GM18498 (cell line): ENCODE data around the gene UBE4B.

Source experiments
- ATAC-seq: cut with Tn5 transposase; IDR thresholded peaks from one replicate; pipeline ENCODE4 v1.9.1; 2021; ENCODE audit warnings: mild to moderate bottlenecking, moderate library complexity; ENCODE audit not compliant: unreplicated experiment

UBE4B gene

DNA sequence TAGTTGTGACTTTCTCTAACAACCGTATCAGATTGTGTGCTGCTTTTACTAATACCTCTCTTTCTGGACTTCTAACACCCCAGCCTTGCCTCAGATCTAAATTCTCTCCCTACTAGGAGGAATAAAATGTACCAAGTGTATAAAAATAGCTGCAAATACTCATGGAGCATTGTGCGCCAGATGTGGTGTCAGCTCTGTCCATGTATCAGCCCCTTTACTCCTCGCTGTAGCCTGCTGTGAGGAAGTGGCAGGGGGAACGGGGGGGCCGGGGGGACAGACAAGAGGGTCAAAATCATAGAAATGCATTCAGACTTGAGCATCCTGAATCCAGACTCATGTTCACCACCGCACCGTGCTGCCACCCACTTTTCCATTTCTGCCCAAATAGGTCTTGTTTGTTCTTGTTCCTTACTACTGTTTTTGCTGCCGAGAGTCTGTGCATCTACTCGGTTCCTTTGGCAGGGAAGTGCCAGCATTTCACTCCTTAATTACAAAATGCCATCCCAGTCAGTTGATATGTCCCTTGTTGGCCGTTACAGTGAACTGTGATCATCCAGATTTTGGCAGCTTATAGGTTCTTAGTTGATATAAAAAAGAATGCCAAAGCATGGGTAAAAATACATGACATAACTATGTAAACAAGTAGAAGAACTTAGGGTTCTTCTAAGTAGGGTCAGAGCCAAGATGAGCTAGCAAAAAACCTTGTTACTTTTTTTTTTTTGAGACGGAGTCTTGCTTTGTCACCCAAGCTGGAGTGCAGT lies 76.4 kb downstream of the UBE4B start:
- no peak for ATAC-seq

DNA sequence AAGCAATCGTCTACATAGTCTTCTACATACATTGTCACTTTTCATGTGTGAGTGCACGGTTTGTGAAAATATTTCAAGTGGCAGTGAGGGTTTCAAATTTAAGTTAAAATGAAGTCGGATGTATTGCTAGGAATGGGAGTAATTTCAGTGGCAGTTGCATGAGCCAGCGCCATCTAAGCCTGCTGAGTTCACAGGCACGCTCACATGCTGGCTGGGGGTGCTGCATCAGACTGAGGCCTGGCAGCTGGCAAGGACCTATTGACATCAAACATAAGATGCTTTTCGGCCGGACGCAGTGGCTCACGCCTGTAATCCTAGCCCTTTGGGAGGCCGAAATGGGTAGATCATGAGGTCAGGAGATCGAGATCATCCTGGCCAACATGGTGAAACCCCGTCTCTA lies 80.7 kb downstream of the UBE4B start:
- ATAC-seq, result no peak

DNA sequence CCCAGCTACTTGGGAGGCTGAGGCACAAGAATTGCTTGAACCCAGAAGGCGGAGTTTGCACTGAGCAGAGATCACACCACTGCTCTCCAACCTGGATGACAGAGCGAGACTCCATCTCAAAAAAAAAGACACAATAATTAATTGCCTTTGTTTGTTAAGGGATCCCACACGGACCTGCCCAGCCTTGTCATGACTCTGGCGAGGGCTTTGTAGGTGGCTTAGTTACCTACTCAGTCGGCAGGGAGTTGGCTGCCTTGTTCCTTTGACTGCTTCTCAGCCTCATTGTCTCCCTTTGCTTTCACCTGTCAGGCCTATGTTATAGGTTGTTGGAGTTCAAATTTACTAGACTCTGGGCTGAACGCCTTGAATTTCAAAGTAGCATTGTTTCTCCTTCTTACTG lies 82.0 kb downstream of the UBE4B start:
- ATAC-seq, result no peak

DNA sequence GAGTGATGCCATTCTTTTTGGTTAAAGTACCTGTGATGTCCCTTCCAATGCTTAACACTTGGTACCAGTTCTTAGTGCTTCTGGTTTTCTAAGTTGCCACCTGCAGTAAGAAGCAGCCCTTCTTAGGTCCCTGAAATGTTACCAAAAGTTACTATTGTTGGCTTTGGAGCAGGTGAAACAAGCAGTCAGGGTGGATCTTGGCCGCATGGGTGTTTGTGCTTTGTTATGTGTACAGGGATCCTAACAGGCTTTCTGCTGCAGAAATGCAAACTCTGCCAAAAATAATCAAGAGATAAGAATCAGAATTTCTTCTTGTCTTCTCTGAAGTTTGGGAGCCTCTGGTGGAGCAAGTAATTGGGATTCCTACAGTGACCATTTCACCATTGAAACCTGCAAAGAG lies 84.4 kb downstream of the UBE4B start:
- no peak for ATAC-seq

DNA sequence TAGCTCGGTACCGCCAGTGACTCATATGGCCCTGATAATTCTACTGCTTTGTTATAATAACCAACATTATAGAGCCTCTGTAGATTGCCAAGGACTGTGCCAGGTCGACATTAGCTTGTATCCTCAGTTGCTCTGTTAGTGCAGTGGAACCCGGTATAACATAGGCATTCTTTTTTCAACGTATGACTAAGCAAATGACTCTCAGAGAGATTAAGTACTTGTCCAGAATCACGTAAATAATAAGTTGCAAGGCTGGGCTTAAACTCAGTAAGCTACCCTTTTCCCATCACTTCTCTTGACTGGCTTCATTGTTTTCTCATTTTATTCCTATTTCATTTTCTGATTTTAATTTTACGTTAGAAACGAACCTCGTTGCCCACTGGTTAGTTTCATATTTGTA lies 85.1 kb downstream of the UBE4B start:
- ATAC-seq, result no peak

DNA sequence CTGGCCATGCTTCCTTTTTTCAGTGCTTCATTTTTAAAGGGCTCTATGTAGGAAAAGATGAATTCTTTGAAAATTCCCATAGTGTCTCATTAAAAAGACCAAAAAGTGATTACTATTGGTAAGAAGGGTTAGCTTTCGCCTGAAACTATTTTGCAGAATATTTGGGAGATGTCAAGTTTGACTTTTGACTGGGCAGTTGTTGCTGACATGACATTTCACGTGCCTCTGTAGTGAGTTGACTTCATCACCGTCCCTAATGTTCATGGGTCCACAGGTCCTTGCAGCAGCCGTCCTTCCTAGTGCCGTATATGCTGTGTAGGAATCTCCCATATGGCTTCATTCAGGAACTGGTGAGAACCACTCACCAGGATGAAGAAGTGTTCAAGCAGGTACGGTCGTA lies 88.9 kb downstream of the UBE4B start:
- ATAC-seq, result no peak

DNA sequence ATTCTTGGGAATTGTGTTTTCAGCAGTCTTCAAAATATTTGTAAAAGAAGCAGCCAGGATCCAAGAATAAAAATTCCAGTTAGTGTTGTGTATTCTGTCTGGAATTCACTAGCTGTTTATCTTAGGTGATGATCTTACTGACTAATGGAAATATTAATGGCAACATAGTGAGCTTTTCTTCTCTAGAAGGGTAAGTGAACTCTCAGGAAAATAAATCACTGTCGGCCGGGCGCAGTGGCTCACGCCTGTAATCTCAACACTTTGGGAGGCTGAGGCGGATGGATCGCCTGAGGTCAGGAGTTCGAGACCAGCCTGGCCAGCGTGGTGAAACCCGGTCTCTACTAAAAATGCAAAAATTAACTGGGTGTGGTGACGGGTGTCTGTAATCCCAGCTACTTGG lies 90.2 kb downstream of the UBE4B start:
- ATAC-seq, result no peak

DNA sequence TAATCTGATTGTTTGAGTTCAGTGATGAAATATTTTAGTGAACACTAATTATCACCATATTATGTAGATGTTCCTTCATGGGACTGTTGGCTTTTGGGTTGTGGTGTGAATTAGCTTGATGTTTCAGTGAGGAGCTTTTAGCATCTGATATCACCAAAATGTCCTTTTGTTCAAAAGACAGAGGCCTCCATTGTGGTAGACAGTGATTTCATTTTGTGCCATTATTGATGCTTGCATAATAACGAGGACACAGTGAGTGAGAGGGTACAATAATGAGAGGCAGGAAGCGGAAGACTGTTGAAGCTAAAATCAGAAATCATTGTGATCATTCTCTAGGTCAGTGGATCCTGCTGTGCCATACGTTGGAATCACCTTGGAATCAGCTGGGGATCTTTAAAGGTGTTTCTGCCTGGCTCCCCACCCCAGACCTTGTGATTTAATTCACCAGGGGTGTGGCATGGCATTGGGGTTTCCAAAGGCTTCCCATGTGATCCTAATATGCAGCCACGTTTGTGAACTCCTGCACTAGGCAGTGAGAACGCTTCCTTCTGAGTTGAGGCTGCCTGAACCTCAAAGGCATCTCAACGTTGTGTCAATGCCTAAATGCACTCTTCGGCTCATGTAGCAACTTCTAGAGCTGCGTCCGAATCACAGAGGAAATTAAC lies 95.5 kb downstream of the UBE4B start:
- ATAC-seq, result no peak

DNA sequence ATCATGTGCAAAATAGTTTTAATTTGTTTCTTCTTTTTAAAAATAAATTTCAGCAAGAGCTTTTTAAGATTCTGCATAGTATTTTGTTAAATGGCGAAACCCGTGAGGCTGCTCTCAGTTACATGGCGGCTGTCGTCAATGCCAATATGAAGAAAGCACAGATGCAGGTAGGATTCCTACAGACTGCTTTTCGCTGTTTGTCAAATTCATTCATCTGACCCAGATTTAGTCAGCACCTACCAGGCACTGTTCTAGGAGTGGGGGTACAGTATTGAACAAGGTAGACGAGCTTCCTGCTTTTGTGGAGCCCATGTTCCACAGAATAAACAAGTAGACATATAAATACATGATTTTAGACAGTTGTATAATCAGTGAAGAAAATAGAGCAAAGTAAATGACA lies 99.6 kb downstream of the UBE4B start:
- no peak for ATAC-seq

DNA sequence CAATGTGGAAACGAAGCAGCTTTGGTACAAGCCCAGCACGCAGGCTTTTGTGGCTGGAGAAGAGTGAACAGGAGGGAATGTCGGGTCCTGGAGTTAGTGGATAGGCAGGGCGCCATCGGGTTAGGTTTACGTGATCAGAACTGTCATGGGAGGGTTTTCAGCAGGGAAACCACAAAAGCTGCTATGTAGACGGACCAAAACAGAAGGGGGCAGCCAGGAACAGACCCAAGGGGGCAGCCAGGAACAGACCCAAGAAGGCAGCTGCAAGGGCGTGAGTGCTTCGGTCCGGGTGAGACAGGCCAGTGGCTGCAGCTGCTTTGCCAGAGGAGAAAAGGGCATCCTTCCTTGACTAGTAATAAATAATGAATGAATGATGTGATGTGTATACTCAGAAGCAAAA lies 100.1 kb downstream of the UBE4B start:
- ATAC-seq, result no peak

DNA sequence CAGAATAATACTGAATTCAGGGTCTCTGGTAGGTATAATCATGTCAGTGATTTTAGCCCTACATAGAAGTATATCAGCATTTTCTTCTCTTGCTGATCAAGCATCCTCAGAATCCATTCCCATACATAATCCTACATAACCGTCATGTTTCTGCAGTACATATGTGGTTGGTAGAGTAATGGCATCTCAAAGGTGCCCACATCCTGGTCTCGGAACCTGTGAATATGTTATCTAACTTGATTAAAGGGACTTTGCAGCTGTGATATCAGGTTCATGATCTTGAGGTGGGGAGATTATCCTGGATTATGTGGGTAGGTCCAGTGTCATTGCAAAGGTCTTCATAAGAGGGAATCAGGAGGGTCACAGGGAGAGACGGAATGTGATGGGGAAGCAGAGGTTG lies 108.2 kb downstream of the UBE4B start:
- no peak for ATAC-seq

DNA sequence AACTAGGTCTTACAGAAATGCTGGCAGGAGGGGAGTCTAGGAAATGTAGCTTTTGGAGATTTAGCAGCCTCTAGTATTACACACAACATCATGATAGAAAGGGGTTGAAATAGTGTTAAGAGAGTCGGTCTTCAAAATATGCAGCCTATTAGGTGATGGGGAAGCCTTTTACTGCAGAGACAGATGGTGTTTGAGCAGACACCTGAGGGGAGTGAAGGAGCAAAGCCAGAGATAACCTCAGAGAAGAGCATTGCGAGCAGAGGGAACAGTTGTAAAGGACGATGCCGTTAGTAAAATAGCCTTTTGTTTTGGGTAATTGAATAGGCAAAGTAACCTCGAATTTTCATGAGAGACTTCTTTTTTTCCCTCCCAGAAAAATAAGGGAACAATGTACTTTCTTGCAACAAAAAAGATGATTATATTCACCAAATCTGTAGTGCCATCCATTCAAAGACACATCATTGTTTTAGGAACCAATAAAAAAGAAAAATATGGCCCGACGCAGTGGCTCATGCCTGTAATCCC lies 111.3 kb downstream of the UBE4B start:
- ATAC-seq, result no peak

DNA sequence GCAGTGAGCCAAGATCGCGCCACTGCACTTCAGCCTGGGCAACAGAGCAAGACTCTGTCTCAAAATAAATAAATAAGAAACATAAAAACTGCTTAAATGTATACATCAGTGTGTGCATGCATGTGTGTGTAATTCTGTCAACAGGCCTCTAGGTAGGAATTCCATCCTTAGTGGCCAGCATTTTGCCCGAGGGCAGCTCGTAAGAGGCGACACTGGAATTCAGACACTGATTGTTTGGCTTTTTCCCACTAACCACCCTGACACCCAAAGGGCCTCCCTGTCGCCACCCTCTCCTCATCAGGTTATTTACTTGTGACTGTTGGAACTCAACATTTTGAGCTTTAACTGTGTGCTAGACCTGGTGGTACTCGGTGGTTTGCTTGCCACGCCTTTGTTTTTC lies 113.6 kb downstream of the UBE4B start:
- ATAC-seq, result no peak

DNA sequence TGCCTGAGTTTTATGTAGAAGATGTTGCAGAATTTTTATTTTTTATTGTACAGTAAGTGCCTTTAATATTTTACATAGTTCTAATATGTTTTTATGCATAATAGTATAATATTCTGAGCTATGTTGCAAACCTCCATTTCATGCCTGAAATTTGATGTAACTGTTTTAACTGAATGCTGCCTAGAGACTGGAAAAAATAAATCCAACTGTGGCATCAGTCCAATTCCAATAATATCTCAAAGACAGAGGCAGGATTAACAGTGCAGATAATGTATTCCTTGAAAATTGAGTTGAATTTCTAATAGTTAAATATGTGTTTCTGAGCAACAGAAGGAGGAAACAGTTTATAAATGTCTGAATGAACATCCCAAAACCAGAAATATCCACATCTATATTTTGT lies 116.5 kb downstream of the UBE4B start:
- ATAC-seq, result no peak

DNA sequence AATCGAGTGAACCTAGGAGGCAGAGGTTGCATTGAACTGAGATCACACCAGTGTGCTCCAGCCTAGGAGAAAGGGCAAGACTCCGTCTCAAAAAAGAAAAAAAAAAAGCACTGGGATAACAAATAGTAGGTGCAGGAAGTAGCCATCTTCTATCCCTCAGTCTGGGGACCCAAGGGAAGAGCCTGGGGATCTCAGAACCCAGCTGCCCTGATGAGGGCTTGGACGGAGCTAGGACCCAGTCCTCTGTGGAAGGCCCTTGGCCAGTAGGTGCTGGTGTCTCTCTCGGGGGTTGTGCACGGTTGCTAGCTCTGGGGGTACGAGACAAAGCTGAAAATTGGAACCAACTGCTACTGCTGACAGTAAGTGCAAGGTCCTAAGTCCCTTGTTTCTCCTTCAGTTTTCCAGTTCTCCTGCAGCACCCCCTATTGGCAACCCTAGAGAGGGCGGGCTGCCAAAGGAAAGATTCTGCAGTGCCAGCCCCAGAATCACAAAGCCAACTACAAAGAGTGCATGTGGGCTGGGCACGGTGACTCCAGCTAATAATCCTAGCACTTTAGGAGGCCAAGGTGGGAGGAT lies 120.0 kb downstream of the UBE4B start:
- ATAC-seq, result no peak

DNA sequence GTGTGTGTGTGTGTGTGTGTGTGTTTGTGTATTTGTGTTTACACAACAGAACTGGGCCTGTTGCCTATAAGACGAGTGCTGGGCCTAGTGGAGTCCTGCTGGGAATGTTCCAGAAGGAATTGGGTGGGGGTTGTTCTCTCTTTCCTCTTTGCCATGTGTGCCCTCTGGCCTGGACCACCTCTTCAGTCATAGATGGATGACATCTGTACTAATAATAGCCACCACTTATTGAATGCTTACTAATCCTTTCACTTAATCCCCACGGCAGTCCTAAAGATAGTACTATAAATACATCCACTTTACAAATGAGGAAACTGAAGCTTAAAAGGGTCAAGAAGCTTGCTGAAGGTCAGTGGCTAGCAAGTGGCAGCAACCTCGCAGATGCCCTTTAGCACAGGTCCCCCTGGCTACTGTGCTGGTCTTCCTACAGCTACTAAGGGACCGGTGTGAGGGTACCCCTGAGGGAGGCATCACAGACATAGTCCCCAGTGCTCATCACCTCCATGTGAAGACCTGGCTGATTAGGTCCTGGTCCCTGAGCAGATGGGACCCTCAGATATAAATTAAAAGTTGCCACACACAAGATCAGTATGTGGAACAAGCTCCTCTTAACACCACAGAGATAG lies 122.4 kb downstream of the UBE4B start:
- no peak for ATAC-seq

DNA sequence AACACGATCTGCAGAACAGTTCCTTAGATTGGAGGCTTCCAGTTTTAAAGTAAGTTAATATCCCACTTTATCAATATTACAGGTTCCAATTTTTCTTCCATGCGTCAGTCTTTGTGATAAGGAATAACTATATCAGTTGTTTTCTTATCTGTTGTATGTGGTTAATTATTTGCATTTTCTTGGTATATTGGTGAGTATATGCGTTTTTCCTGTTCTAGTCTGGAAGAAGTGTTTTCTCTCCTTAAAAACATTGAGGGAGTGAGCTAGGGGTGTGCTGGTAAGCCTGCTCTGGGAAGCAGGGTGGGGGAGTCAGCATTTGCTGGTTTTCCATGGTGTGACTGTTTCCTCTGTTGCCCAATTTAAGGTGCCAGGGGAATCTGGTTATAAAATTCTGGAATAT lies 127.4 kb downstream of the UBE4B start:
- no peak for ATAC-seq

DNA sequence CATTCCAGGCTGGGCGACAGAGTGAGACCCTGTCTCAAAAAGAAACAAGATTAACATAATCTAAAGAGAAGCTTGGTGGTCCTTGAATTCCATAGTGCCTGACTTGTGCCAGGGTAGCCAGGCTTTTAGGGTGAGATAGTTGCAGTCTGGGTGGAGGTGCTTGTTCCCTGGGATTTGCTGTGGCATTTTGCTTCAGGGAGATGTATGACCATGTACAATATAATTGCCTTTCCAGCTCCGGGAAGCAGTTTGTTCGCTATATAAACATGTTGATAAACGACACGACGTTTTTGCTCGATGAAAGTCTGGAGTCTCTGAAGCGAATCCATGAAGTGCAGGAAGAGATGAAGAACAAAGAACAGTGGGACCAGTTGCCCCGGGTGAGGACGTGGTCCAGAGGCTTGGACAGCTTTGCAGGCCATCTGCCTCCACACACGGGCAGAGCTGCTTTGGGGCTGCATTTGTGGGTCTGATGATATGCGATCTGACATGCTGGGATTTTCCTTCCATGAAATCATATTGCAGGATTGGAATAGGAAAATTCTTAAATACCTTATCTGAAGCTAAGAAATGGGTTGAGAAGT lies 128.2 kb downstream of the UBE4B start:
- ATAC-seq, result no peak

DNA sequence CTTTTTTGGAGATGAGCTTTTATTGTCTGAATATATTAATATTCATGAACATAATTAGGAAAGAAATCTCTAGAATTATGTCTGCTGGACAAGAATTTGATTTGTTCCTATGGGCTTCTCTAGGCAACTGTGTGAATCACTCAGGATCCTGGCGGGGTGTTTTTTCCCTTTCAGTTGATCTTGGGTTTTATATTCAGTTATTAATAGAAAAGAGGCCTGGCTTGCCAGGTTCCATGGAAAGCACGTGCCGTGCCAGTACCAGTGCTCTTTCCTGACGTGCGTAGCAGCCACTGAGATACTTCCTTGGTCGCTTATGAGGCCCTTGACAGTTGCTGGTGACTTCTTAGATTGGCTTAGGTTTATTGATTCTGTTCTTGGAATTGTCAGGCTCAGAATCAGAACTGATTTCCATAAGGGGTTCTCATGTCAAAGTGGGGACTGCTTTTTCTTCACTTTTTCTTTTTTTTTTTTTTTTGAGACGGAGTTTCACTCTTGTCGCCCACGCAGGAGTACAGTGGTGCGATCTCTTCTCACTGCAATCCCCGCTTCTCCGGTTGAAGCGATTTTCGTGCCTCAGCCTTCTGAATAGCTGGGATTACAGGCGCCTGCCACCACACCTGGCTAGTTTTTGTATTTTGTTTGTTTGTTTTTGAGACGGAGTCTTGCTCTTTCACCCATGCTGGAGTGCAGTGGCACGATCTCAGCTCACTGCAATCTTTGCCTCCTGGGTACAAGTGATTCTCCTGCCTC lies 129.0 kb downstream of the UBE4B start:
- ATAC-seq, result no peak

DNA sequence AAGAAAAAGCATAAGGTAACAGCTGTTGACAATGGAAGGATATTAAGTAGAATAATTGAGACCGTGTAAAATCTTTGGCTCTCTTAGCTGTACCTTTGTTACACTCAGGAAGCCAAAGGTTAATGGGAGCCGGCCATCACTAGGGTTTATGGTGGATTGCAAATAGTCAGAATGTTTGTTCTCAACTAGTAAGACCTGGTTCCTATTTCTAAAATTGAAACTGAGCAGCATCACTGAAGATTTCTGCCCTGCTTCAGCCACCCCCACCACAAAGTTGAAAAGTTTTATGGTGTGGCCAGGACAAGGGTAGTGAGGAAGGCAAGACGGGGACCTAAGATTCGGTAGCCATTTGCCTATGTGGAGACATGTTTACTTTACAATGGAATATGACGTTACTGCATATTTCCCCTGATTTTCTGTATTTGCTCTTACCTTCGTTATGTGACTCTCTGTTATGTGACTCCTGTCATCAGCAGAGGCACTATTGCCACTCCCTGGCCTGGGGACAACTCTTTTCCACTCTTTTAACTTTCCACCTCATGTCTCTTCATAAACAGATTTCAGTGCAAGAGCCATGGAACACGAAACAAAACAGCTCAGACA lies 136.3 kb downstream of the UBE4B start:
- ATAC-seq, result no peak
